ENCODE results near the gene ANXA11.

The ANXA11 gene

DNA sequence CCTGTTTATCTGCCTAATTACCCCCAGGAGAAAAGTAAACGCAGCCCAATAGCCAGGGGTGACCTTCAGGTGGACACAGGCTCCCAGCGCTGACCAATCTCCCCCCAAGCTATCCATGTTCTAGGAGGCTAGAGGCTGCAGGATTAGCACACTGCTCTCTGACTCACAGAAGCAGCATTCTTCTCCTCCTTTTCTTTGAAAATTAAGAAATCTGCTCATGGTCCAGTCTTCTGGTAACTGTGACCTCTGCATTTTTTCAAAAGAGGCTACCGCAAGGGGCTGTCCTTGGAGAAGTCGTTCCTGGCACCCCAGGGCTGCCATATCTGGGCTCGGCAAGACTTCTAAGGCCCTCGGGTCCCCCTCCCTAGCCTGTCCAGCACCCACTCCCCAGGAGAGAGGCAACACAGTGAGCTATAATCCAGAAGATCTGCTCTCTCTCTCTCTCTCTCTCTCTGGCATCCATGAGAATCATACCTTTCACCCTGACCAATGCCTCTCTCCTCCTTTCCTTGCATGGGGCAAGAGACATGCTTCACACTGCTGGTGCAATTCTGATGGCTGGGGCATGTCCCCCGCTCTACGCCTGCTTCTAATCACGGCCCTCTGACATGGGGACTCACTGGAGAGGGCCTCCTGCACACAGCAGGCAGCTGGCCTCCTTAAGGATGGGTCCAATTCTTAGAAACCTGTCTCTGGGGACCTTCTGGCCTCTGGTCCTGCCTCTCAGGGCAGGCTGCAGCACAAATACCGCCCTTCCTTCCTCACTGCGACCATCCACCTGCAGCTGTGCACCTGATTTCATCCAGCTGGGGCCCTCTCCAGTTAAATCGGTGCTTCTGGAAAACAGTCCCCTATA, 27.3 kb downstream of the ANXA11 start:
- no peak overlapping the region for H3K27ac ChIP-seq
- TF ChIP-seq, protein P1, sequence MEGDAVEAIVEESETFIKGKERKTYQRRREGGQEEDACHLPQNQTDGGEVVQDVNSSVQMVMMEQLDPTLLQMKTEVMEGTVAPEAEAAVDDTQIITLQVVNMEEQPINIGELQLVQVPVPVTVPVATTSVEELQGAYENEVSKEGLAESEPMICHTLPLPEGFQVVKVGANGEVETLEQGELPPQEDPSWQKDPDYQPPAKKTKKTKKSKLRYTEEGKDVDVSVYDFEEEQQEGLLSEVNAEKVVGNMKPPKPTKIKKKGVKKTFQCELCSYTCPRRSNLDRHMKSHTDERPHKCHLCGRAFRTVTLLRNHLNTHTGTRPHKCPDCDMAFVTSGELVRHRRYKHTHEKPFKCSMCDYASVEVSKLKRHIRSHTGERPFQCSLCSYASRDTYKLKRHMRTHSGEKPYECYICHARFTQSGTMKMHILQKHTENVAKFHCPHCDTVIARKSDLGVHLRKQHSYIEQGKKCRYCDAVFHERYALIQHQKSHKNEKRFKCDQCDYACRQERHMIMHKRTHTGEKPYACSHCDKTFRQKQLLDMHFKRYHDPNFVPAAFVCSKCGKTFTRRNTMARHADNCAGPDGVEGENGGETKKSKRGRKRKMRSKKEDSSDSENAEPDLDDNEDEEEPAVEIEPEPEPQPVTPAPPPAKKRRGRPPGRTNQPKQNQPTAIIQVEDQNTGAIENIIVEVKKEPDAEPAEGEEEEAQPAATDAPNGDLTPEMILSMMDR (IDR thresholded peaks at IDR 0.05; ENCODE audit: low read depth, low read length) = no peak
- H3K36me3 ChIP-seq = no peaks in the 10 kb centered on the region
- H3K9me3 ChIP-seq (ENCODE audit: severe bottlenecking) = no peaks in the 10 kb centered on the region
- no peaks in the 10 kb centered on the region for H3K27me3 ChIP-seq (ENCODE audit: insufficient read depth, low read depth, severe bottlenecking)
- H3K4me3 ChIP-seq (ENCODE audit: low read depth, low read length) = no peak overlapping the region
- DNase-seq = no peak

DNA sequence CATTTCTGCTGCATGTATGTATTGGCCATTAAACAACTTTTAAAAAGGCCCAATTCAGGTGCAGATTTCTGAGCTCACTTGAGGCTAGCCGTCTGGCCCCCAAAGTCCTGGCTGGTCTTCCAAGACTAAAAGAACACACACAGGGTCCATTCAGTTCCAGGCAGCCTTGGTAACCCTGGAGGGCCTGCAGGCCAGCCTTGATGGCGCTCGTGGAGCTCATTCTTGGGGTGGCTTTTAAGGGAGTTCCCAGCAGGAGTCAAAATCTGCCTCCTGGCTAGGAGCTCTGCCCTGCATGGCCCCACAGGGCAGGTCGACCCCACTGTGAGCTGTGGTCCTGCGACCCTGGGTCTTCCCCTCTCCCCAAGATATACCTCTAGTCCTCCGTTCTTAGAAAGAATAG, 28.8 kb downstream of the ANXA11 start:
- Histone ChIP-seq H3K9me3 (ENCODE audit: severe bottlenecking) (no peaks in the 10 kb centered on the region), H3K27ac (no peak overlapping the region), H3K27me3 (ENCODE audit: insufficient read depth, low read depth, severe bottlenecking) (no peaks in the 10 kb centered on the region), H3K4me3 (ENCODE audit: low read depth, low read length) (no peak overlapping the region), H3K36me3 (no peaks in the 10 kb centered on the region)
- TF ChIP-seq, protein P1 (IDR thresholded peaks at IDR 0.05; ENCODE audit: low read depth, low read length) = no peak
- no peak for DNase-seq

DNA sequence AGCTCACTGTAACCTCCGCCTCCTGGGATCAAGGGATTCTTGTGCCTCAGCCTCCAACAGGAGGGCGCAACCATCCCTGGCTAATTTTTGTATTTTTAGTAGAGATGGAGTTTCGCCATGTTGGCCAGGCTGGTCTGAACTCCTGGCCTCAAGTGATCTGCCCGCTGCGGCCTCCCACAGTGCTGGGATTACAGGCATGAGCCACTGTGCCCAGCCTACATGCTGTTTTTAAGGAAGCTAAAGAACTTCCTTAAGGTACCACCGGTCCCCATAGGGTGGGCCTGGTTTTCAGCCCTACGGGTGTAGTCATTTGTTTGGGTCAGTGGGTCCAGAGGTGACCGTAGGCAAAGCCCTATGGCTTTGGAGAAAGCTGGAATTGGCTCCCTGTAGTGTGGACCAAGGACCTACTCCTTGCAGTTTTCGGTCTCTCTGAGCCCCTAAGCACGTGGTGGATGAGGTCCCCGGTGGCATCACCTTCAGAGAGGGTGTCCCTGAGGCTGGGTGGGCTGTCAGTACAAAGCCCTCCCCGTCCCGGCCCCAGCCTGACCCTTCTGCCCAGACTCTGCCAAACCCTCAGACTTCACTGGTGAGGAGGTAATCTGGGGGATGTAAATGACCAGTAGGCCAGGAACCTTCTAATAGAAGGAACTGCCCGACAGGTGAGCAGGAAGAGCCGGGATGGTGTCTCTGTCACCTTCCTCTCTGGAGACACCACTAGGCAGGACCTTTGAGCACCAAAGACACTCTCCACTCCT, 30.5 kb downstream of the ANXA11 start:
- H3K27ac ChIP-seq = no peak overlapping the region
- H3K27me3 ChIP-seq (ENCODE audit: insufficient read depth, low read depth, severe bottlenecking) = no peaks in the 10 kb centered on the region
- DNase-seq = no peak
- H3K4me3 ChIP-seq (ENCODE audit: low read depth, low read length) = no peak overlapping the region
- H3K36me3 ChIP-seq = no peaks in the 10 kb centered on the region
- H3K9me3 ChIP-seq (ENCODE audit: severe bottlenecking) = no peaks in the 10 kb centered on the region
- TF ChIP-seq, protein P1 (IDR thresholded peaks at IDR 0.05; ENCODE audit: low read depth, low read length) = no peak

DNA sequence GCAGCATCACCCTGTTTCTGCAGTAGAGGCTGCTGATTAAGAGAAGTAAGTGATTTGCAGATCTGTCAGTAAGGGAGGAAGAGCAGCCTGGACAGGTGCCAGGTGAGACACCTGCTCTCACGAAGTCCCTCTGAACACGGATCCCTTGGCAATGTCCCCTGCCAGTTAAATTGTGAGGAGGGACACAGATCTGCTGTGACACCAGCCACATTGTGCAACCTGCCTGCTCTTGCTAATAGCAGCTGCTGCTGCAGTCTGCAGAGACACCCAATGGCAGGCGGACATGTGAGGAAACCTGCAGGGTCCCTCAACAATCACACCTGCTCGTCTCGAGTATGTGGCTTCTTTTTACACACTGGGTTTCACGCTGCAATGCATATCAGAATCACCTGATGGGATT, 31.9 kb downstream of the ANXA11 start:
- H3K27ac ChIP-seq = no peak overlapping the region
- no peak for DNase-seq
- TF ChIP-seq, protein P1 (IDR thresholded peaks at IDR 0.05; ENCODE audit: low read depth, low read length) = no peak
- no peaks in the 10 kb centered on the region for H3K27me3 ChIP-seq (ENCODE audit: insufficient read depth, low read depth, severe bottlenecking)
- H3K4me3 ChIP-seq (ENCODE audit: low read depth, low read length) = no peak overlapping the region
- no peaks in the 10 kb centered on the region for H3K9me3 ChIP-seq (ENCODE audit: severe bottlenecking)
- H3K36me3 ChIP-seq = peaks cover 3% of the 10 kb centered on the region; the same call in 1 of the 2 replicates

- Histone ChIP-seq H3K27ac (no peak overlapping the region), H3K9me3 (ENCODE audit: severe bottlenecking) (no peaks in the 10 kb centered on the region), H3K4me3 (ENCODE audit: low read depth, low read length) (no peak overlapping the region), H3K36me3 (peaks cover 3% of the 10 kb centered on the region; the same call in 1 of the 2 replicates), H3K27me3 (ENCODE audit: insufficient read depth, low read depth, severe bottlenecking) (no peaks in the 10 kb centered on the region)
- DNase-seq = no peak
- TF ChIP-seq, protein P1 (IDR thresholded peaks at IDR 0.05; ENCODE audit: low read depth, low read length) = no peak
Observed at GRCh38 chr10:80172896-80173295, 32.4 kb downstream of the ANXA11 start.

Data from WERI-Rb-1 (cell line).